GM19351 (cell line): ENCODE data around the gene SLC35E3.
A peak's percentile ranks its signal among the peaks of the same experiment; 100 is the strongest.
"Not testable (repeated sequence)": the region's sequence is repeated elsewhere in the genome, so short reads cannot be mapped to it uniquely, and the experiment has no call there.

Experiments
- ATAC-seq: cut with Tn5 transposase; IDR thresholded peaks from one replicate; pipeline ENCODE4 v1.9.1; 2021; ENCODE audit warnings: mild to moderate bottlenecking, moderate library complexity; ENCODE audit not compliant: unreplicated experiment

SLC35E3 gene

DNA sequence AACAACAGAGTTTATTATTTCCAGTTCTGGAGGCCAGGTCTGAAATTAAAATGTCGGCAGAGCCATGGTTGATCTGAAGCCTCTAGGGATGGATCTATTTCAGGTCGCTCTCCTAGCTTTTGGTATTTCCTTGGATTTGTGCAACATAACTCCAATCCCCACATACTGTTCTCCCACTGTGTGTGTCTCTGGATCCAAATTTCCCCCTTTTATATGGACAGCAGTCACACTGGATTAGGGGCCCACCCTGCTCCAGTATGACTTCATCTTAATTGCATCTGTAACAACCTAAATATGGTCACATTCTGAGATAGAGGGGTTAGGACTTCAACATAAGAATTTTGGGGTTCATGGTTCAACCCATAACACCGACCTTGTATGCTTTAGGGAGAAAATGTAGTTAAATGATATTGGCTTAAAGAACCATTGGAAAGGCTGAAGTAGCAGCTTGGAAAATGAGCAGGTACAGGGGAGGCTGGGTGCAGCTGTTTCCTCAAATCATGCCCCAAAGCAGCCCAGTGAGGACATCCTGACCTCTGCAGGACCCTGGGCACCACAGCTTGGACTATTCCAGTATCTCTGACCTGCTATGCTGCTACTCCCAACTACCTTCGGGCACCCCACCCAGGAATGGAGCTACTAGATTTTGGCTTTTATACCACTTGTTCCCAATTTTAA, 48.1 kb downstream of the SLC35E3 start:
- ATAC-seq: no peak

DNA sequence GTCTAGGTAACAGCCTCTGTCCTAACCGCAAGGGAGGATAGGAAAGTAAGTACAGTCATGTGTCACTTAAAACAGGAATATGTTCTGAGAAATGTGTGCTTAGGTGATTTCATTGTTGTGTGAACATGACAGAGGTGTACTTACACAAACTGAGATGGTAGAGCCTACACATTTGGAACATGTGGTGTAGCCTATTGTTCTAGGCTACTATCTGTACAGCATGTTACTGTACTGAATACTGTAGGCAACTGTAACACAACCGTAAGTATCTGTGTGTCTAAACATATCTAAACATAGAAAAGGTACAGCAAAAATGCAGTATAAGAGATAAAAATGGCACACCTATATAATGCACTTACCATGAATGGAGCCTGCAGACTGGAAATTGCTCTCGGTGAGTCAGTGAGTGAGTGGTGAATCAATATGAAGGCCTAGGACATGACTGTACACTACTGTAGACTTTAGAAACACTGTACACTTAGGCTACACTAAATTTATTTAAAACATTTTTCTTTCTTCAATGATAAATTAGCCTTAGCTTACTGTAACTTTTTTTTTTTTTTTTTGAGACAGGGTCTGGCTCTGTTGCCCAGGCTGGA, 48.8 kb downstream of the SLC35E3 start:
- ATAC-seq: no peak

DNA sequence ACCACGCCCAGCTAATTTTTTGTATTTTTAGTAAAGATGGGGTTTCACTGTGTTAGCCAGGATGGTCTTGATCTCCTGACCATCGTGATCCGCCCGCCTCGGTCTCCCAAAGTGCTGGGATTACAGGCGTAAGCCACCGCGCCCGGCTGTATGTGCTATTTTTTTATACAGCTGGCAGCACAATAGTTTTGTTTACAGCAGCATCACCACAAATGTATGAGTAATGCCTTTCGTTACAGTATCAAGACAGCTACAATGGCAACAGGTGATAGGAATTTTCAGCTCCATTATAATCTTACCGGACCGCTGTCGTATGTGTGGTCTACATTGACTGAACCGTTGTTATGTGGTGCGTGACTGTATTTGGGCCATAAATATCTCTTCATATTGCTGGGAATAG, 50.4 kb downstream of the SLC35E3 start:
- no peak for ATAC-seq

DNA sequence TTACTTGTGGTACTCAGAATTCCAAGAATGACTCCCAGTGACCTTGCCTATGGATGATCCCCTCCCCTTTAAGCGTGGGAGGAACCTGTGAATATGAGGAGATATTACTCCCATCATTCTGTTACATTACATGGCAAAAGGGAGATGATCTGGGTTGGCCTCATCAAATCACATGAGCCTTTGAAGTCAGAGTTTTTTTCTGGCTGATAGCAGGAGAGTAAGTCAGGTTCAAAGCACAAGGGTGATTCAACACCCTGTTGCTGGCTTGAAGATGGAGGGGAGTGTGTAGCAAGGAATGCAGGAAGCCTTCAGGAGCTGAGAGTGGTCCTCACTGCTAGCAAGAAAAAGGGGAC, 52.9 kb downstream of the SLC35E3 start:
- ATAC-seq: no peak

DNA sequence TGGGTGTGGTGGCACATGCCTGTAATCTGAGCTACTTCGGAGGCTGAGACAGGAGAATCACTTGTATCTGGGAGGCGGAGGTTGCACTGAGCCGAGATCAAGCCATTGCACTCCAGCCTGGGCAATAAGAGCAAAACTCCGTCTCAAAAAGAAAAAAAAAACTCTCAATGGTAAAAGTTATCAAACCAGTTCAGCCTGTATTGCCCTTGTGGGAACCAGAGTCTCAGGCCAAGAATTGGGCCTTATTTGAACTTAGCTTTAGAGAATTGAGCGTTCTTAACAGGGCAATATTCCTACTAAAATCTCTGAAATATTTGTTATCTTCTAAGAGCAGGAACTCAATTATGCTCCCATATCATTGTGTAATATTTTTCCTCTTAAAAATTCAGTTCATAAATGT, 54.3 kb downstream of the SLC35E3 start:
- ATAC-seq: no peak

DNA sequence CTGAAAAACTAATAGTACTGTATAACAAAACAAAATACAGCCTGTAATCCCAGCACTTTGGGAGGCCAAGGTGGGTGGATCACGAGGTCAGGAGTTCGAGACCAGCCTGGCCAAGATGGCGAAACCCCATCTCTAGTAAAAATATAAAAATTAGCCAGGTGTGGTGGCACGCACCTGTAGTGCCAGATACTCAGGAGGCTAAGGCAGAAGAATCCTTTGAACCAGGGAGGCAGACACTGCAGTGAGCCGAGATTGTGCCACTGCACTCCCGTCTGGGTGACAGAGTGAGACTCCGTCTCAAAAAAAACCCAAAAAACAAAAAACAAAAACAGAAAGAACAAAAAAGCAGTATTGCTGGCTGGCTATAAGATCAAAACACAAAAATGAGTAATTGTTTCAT, 55.1 kb downstream of the SLC35E3 start:
- not testable (repeated sequence) for ATAC-seq

DNA sequence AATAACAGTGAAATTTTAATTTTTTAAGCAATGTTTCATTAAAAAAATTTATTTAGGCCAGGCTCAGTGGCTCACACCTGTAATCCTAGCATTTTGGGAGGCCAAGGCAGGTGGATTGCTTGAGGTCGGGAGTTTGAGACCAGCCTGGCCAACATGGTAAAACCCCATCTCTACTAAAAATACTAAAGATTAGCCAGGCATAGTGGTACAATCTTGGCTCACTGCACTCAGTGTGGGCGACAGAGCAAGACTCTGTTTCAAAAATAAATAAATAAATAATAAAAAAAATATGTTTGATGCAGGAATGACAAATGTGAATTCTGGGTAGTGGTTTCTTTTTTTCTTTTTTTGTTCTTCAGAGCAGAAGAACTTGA, 56.4 kb downstream of the SLC35E3 start:
- not testable (repeated sequence) for ATAC-seq

DNA sequence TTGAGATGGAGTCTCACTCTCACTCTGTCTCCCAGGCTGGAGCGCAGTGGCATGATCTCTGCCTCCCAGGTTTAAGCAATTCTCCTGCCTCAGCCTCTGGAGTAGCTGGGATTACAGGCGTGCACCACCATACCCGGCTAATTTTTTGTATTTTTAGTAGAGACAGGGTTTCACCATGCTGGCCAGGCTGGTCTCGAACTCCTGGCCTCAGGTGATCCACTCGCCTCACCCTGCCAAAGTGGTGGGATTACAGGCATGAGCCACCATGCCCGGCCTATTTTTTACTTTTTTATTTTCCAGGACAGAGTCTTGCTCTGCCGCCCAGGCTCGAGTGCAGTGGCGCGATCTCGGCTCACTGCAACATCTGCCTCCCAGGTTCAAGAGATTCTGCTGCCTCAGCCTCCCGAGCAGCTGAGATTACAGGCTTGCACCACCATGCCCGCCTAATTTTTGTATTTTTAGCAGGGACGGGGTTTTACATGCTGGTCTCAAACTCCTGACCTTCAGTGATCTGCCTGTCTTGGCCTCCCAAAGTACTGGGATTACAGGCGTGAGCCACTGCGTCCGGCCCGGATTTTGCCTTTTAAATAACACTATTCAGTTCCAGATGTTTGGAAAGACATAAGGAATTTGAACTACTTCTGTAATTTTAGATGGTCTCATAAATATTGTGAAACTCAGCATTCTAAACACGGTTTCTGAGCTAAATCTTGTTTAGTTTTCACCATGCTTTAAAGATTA, 57.1 kb downstream of the SLC35E3 start:
- ATAC-seq: not testable (repeated sequence)

DNA sequence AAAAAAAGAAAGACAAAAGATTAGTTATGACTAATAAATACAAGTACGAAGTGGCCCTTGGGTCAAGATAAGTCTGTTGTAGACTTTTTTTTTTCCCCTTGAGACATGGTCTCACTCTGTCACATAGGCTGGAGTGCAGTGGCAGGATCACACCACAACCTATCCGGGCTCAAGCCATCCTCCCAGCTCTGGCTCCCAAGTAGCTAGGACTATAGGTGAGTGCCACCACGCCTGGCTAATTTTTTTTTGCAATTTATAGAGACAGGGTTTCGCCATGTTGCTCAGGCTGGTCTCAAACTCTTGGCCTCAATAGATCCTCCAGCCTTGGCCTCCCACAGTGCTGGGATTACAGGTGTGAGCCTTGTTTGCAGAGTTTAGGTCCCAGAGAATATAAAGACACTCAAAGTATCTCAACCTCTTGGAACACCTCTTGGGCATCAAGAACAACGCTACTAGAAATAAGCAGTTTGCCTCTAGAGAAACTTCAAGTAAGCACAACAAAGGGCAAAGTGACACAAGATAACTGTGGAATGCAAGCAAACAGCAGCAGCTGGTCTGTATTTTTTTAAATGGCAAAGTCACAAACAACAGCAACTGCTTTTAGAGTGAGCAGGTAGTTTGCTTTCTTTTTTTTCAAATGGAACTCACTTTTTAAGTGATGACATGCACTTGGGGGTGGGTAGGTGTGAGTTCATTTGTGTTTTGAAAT, 58.1 kb downstream of the SLC35E3 start:
- ATAC-seq: no peak

DNA sequence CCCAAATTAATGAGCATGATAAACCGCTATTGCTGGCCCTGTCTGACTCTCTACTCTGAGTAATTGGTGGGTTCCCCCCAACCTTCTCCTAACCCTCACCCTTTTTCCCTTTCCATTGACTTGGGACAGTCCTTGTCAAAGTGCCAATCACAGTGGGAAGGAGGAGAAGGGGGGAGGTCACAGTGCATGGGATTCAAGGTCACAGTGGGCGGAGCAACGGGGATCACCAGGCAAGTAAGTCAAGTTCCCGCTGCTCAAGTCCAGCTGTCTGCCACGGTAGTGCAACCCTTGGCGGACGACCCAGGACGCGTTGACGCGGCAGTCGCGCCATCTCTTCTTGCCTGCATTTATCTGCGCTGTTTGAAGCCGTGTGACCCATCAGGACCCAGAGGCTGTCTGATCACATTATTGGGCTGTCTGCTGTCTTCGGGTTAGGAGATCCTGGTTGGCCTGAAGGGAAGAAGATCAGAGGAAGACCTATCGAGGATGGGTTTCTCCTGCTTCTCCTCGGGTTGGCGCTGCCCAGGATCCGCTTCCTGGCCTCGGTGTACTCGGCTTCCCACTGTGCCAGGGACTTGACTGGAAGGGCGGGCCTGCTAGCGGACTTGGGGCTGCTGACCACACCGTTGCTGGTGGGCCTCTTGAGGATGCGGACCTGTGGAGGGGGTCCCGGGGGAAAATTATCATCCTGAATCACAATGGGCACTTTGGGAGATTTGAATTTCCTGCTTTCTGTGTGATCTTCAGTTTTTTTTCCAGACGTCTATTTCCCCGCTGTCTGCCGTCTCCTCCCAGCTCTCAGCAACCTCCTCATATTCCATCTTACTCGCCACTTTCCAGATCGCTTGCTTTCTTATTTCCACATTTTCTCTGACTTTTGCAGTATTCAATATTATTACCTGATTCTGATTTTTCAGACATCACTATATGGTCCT, 58.9 kb downstream of the SLC35E3 start:
- ATAC-seq: no peak

DNA sequence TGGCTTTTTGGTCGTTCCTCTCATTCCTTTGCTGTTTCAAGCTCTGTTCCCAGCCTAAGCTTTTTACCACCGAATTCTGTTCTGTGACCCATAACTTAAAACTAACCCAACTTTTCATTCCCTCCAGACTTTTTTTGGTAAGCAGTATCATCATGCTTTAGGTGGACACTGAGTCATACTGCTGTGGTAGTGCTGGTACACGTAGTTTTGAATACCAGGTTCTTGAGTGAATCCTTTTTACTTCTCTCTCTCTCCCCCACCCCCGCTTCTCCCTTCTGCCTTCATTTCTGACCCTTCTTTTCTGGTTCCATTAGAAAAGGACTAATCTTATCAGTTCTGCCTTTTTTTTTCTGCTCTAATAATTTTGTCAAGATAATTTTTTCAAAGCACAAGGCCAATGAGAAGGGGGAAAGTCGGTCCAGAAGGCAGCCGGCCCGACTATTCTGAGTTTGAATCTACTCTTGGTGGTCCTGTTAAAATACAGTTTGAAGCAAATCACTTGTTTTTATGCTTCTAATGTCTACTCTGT, 59.7 kb downstream of the SLC35E3 start:
- ATAC-seq: no peak

DNA sequence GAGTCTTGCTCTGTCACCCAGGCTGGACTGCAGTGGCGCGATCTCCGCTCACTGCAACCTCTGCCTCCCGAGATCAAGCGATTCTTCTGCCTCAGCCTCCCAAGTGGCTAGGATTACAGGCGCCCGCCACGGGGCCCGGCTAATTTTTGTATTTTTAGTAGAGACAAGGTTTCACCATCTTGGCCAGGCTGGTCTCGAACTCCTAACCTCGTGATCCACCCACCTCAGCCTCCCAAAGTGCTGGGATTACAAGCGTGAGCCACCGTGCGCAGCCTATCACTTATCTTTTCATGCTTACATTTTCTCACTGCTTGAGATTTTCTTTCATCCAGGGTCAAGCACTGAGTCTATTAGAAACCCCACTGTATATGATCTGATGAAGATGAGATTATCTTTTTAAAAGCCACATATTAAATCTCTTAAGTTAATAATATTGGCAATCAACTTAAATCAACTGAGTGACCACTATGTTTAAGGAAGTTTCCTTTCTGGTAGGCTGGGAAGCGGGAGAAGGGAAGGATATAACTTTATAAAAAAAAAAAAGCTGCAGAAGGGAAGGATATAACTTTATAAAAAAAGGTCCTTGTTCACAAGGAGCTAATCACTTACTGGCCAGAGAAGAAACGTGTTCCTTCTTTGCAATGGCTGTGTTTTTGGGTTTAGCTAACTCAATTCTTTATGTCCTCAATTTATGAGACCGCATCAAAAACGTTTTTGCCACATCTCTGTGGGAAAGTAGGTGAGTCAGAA, 60.7 kb downstream of the SLC35E3 start:
- no peak for ATAC-seq

DNA sequence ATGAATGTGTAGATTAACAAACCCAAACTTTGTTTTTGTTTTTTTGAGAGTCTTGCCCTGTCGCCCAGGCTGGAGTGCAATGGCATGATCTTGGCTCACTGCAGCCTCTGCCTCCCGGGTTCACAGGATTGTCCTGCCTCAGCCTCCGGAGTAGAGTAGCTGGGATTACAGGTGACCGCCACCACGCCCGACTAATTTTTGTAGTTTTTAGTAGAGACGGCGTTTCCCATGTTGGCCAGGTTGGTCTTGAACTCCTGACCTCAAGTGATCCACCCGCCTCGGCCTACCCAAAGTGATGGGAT, 61.2 kb downstream of the SLC35E3 start:
- ATAC-seq: not testable (repeated sequence)

DNA sequence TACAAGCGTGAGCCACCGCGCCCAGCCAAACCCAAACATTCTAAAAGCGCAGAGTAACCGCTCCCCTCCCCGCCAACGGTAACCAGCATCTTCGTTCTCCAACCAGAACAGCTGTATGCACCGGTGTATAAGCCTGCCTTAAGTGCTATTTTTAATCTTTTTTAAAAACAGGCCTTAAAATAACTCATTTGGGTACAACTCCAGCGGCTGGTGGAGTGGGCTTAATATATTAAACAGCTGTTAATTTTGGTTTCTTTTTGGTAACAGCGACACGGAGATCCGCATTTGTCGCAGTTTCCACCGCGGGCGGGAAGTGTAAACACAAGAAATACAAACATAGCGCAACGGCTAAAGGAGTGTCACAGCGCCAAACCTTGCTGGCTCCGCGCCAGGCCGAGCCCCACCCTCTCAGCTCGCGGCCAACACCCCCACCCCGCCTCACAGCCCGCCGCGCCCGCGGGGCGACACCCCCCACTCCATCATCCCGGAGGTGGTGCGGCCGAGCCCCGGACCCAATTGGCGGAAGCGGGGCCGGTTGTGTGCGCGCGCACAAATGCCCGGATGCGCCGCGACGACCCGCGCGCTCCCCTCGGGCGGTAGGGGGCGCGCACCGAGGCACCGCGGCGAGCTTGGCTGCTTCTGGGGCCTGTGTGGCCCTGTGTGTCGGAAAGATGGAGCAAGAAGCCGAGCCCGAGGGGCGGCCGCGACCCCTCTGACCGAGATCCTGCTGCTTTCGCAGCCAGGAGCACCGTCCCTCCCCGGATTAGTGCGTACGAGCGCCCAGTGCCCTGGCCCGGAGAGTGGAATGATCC, 61.8 kb downstream of the SLC35E3 start, which contains the start of gene MDM2:
Gene MDM2 (plus strand): TSS at position 602 of the 812 bp plus-strand sequence. CDS start 301 bp downstream, outside the sequence.
- peak; percentile 65 for ATAC-seq

DNA sequence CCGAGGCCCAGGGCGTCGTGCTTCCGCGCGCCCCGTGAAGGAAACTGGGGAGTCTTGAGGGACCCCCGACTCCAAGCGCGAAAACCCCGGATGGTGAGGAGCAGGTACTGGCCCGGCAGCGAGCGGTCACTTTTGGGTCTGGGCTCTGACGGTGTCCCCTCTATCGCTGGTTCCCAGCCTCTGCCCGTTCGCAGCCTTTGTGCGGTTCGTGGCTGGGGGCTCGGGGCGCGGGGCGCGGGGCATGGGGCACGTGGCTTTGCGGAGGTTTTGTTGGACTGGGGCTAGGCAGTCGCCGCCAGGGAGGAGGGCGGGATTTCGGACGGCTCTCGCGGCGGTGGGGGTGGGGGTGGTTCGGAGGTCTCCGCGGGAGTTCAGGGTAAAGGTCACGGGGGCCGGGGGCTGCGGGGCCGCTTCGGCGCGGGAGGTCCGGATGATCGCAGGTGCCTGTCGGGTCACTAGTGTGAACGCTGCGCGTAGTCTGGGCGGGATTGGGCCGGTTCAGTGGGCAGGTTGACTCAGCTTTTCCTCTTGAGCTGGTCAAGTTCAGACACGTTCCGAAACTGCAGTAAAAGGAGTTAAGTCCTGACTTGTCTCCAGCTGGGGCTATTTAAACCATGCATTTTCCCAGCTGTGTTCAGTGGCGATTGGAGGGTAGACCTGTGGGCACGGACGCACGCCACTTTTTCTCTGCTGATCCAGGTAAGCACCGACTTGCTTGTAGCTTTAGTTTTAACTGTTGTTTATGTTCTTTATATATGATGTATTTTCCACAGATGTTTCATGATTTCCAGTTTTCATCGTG, 62.6 kb downstream of the SLC35E3 start:
- peak; percentile 52 for ATAC-seq

DNA sequence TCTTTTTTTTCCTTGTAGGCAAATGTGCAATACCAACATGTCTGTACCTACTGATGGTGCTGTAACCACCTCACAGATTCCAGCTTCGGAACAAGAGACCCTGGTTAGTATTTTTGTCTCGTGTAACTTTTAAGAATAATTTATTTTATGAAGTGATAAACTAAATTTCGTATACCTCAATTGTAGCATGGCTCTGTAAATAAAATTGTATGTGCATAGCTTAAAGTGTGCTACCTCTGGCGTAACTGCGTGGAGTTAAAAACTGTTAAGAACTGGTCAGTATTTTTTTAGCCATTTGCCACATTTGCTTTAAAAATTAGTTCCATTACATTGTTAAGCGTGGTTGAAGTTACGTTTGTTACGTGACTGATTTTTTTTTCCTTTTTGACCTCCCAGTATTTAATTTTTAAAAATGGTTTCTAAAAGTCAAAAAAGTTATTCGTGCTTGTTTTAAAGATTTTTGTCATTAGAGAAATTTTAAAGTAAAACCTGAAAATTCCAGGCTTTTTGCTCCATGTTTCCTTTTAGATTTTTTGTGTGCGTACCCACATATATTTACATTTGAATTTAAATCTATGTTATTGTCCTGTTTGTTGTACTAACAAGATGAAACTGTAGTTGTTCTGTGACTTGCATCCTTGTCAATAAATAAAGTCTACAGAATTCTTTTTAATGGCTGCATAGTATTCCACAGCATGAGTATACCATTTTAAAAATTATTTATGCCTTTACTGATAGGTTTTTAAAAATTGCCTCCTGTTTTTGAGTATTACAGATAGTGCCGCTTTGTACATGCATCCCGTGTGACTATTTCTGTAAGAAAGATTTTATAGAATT, 63.4 kb downstream of the SLC35E3 start:
- ATAC-seq: no peak

DNA sequence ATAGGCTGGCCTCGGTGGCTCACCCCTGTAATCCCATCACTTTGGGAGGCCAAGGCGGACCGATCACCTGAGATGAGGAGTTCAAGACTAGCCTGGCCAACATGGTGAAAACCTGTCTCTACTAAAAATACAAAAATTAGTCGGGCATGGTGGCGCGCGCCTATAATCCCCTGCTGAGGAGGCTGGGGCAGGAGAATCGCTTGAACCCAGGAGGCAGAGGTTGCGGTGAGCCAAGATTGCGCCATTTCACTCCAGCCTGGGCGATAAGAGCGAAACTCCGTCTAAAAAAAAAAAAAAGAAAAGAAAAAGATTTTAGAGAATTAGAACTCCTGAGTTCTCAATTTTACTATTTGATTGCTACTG, 64.0 kb downstream of the SLC35E3 start:
- not testable (repeated sequence) for ATAC-seq
